PC-3 (cell line): ENCODE measurements around the gene NHERF2.

Experiments used
- EZH2 ChIP-seq: fragments of 300-600 bp; sonication (generic); IDR thresholded peaks from one replicate; pipeline ENCODE4 v1.6.1; 2017; ENCODE audit warnings: antibody characterized with exemption, mild to moderate bottlenecking, low read length; ENCODE audit not compliant: unreplicated experiment
- EZH2phosphoT487 ChIP-seq: fragments of 300-600 bp; sonication (generic); IDR thresholded peaks from 2 replicates; pipeline ENCODE4 v1.6.1; 2018; ENCODE audit warnings: mild to moderate bottlenecking, antibody characterized with exemption, low read length, borderline replicate concordance
- TF ChIP-seq, protein P1 (sequence below): fragments of 300-600 bp; sonication (generic); conservative IDR thresholded peaks from 2 replicates; pipeline ENCODE4 v1.5.1; 2017; ENCODE audit warnings: antibody characterized with exemption, low read depth, mild to moderate bottlenecking, low read length

DNA sequence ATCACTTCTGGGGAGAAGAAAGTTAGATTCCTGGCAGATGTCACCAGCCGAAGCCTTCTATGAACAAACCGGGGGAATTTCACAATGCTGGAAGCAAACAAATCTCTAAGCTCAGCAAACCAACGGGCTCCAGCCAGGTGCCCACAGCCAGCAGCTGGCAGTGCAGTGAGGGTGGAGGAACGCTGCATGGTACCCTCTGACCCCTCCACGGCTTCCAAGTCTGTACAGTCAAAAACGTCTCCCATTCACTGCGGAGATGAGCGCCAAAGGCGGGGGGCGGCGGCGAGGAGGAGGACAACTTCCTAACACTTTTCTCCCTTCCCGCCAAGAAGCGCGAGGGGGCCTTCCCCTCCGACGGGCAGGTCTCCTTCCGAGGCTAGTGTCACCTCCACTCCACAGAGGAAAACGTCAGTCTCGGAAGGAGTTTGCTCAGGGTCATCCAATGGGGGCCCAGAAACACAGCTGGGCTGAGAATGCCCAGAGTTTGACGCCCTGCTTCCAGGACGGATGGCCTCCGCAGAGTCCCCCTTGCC is 18.0 kb upstream of the NHERF2 start:
- TF ChIP-seq, protein P1, sequence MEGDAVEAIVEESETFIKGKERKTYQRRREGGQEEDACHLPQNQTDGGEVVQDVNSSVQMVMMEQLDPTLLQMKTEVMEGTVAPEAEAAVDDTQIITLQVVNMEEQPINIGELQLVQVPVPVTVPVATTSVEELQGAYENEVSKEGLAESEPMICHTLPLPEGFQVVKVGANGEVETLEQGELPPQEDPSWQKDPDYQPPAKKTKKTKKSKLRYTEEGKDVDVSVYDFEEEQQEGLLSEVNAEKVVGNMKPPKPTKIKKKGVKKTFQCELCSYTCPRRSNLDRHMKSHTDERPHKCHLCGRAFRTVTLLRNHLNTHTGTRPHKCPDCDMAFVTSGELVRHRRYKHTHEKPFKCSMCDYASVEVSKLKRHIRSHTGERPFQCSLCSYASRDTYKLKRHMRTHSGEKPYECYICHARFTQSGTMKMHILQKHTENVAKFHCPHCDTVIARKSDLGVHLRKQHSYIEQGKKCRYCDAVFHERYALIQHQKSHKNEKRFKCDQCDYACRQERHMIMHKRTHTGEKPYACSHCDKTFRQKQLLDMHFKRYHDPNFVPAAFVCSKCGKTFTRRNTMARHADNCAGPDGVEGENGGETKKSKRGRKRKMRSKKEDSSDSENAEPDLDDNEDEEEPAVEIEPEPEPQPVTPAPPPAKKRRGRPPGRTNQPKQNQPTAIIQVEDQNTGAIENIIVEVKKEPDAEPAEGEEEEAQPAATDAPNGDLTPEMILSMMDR = no peak
- TF ChIP-seq EZH2 (no peak), EZH2phosphoT487 (no peak)
